Nephron progenitor cell (in vitro differentiated cells): ENCODE results near the gene FBXO46.
"Not testable (repeated sequence)": the region's sequence is repeated elsewhere in the genome, so short reads cannot be mapped to it uniquely, and the experiment has no call there.

Experiments
- DNase-seq: peaks from one replicate; pipeline ENCODE4 v3.0.0; 2021
- H3K27ac Mint-ChIP-seq: 2 replicates; pipeline ENCODE4 v1.8.0; 2021; ENCODE audit warnings: mild to moderate bottlenecking, moderate library complexity, mixed read lengths
- H3K27me3 Mint-ChIP-seq: 2 replicates; pipeline ENCODE4 v1.8.0; 2021; ENCODE audit warnings: mild to moderate bottlenecking, low read depth, mixed read lengths; ENCODE audit not compliant: poor library complexity
- H3K36me3 Mint-ChIP-seq: 2 replicates; pipeline ENCODE4 v1.8.0; 2021; ENCODE audit warnings: low read depth, mixed read lengths
- H3K4me1 Mint-ChIP-seq: 2 replicates; pipeline ENCODE4 v1.8.0; 2021; ENCODE audit warnings: mixed read lengths
- H3K4me3 Mint-ChIP-seq: 2 replicates; pipeline ENCODE4 v1.8.0; 2021; ENCODE audit warnings: mild to moderate bottlenecking, moderate library complexity, mixed read lengths
- H3K9me3 Mint-ChIP-seq: 2 replicates; pipeline ENCODE4 v1.8.0; 2021; ENCODE audit warnings: mild to moderate bottlenecking, moderate library complexity, mixed read lengths
- CTCF ChIP-seq: fragments of 200-600 bp; sonication (generic); IDR thresholded peaks from 2 replicates; pipeline ENCODE4 v1.5.0; 2021; ENCODE audit warnings: antibody characterized with exemption

The FBXO46 gene

GRCh38 chr19:45701676-45702075 is 29.0 kb downstream of the FBXO46 start:
- no peak for TF ChIP-seq CTCF
- H3K4me1 Mint-ChIP-seq: peaks cover 1% of the 10 kb centered on the region
- peaks cover 30% of the 10 kb centered on the region for H3K36me3 Mint-ChIP-seq
- no peak overlapping the region for H3K4me3 Mint-ChIP-seq
- H3K27ac Mint-ChIP-seq: no peak overlapping the region
- H3K27me3 Mint-ChIP-seq: peaks cover 5% of the 10 kb centered on the region
- DNase-seq: no peak
- H3K9me3 Mint-ChIP-seq: no peaks in the 10 kb centered on the region

- Mint-ChIP-seq H3K36me3 (peaks cover 37% of the 10 kb centered on the region), H3K4me3 (peak overlapping the region; percentile 95), H3K27ac (peak overlapping the region; percentile 85), H3K27me3 (peaks cover 3% of the 10 kb centered on the region), H3K4me1 (peaks cover 23% of the 10 kb centered on the region), H3K9me3 (no peaks in the 10 kb centered on the region)
- TF ChIP-seq CTCF: peak; percentile 91
- peak; percentile 88 for DNase-seq
These were observed 37.4 kb downstream of the FBXO46 start for GRCh38 chr19:45693106-45693788.

GRCh38 chr19:45692187-45693105 is 38.2 kb downstream of the FBXO46 start, which contains the start of gene QPCTL:
QPCTL (plus strand) TSS chr19:45692666; CDS start chr19:45692704, 38 bp downstream.
- H3K27ac Mint-ChIP-seq: peak within 1 kb of the TSS; percentile 98
- peaks cover 23% of the 10 kb centered on the region for H3K4me1 Mint-ChIP-seq
- H3K27me3 Mint-ChIP-seq: peaks cover 3% of the 10 kb centered on the region
- no peak for TF ChIP-seq CTCF
- peak within 1 kb of the TSS; percentile 95 for H3K4me3 Mint-ChIP-seq
- DNase-seq: peak; percentile 93
- peaks cover 36% of the 10 kb centered on the region for H3K36me3 Mint-ChIP-seq
- no peaks in the 10 kb centered on the region for H3K9me3 Mint-ChIP-seq

- Mint-ChIP-seq H3K4me1 (peaks cover 23% of the 10 kb centered on the region), H3K9me3 (no peaks in the 10 kb centered on the region), H3K36me3 (peaks cover 38% of the 10 kb centered on the region), H3K4me3 (peak within 1 kb of the TSS; percentile 95), H3K27me3 (peaks cover 1% of the 10 kb centered on the region), H3K27ac (peak within 1 kb of the TSS; percentile 98)
- no peak for TF ChIP-seq CTCF
- DNase-seq: peak; percentile 94
These were observed 39.0 kb downstream of the FBXO46 start, which contains the start of gene SNRPD2 for GRCh38 chr19:45691516-45692186. SNRPD2 (minus strand) TSS chr19:45691953; CDS start chr19:45691888, 65 bp downstream.

GRCh38 chr19:45687599-45687998 is 43.1 kb downstream of the FBXO46 start:
- Mint-ChIP-seq H3K4me1 (peaks cover 18% of the 10 kb centered on the region), H3K4me3 (no peak overlapping the region), H3K27ac (no peak overlapping the region), H3K9me3 (no peaks in the 10 kb centered on the region), H3K36me3 (peaks cover 46% of the 10 kb centered on the region), H3K27me3 (peaks cover 3% of the 10 kb centered on the region)
- no peak for TF ChIP-seq CTCF
- no peak for DNase-seq

- DNase-seq, H3K9me3 Mint-ChIP-seq, H3K4me3 Mint-ChIP-seq, H3K4me1 Mint-ChIP-seq: not testable (repeated sequence)
- peaks cover 23% of the 10 kb centered on the region for H3K27me3 Mint-ChIP-seq
- H3K36me3 Mint-ChIP-seq: peaks cover 46% of the 10 kb centered on the region
- H3K27ac Mint-ChIP-seq: peak overlapping the region; percentile 32
These were observed 45.7 kb downstream of the FBXO46 start for GRCh38 chr19:45685045-45685444.
